ENCODE data around the gene SCIN. TPM values are rescaled to one million over a fixed set of nuclear protein-coding genes. Genes with fewer than 3 reads are reported as not detected.
"Not testable (repeated sequence)": the region's sequence is repeated elsewhere in the genome, so short reads cannot be mapped to it uniquely, and the experiment has no call there.

Gene SCIN
- total RNA-seq, 3 donors from 2014 or later (not counting 1 experiment from before 2014, with no cell fraction given) = 0.08 TPM; not detected in 2

GRCh38 chr7:12552876-12553275, 17.6 kb upstream of the SCIN start:
- H3K27ac Mint-ChIP-seq = no peak overlapping the region
- no peak for TF ChIP-seq CTCF (IDR thresholded peaks at IDR 0.05)
- ATAC-seq (no peak), DNase-seq (no peak)
- H3K4me3 Mint-ChIP-seq = no peak overlapping the region
- Histone ChIP-seq H3K4me1 (ENCODE audit: control insufficient read depth, insufficient read depth, low read length) (no peaks in the 10 kb centered on the region), H3K27me3 (ENCODE audit: control insufficient read depth, insufficient read depth, low read length) (no peaks in the 10 kb centered on the region), H3K36me3 (ENCODE audit: control insufficient read depth, insufficient read depth, low read length) (no peaks in the 10 kb centered on the region), H3K4me3 (ENCODE audit: low read length) (no peak overlapping the region), H3K27ac (ENCODE audit: low read length) (no peak overlapping the region), H3K9me3 (ENCODE audit: control insufficient read depth, insufficient read depth, low read length) (peaks cover 2% of the 10 kb centered on the region)
- no peaks in the 10 kb centered on the region for H3K27me3 Mint-ChIP-seq (ENCODE audit: low read depth in 2 of 2)
- intact Hi-C loops (cut with micrococcal nuclease) = no loop called here
- H3K36me3 Mint-ChIP-seq = peaks cover 7% of the 10 kb centered on the region
- WGBS (ENCODE audit: insufficient coverage) = 57% methylated on average over 1 of the region's 1 CpG
- H3K9me3 Mint-ChIP-seq = peaks cover 3 to 4% of the 10 kb centered on the region in 2 donors
- no peaks in the 10 kb centered on the region for H3K4me1 Mint-ChIP-seq

GRCh38 chr7:12553416-12553815, 17.1 kb upstream of the SCIN start:
- Histone ChIP-seq H3K4me1 (ENCODE audit: control insufficient read depth, insufficient read depth, low read length) (no peaks in the 10 kb centered on the region), H3K27ac (ENCODE audit: low read length) (no peak overlapping the region), H3K27me3 (ENCODE audit: control insufficient read depth, insufficient read depth, low read length) (no peaks in the 10 kb centered on the region), H3K36me3 (ENCODE audit: control insufficient read depth, insufficient read depth, low read length) (no peaks in the 10 kb centered on the region), H3K4me3 (ENCODE audit: low read length) (no peak overlapping the region), H3K9me3 (ENCODE audit: control insufficient read depth, insufficient read depth, low read length) (peaks cover 2% of the 10 kb centered on the region)
- ATAC-seq = no peak
- intact Hi-C loops (cut with micrococcal nuclease) = no loop called here
- peaks cover 3 to 4% of the 10 kb centered on the region in 2 donors for H3K9me3 Mint-ChIP-seq
- TF ChIP-seq CTCF (IDR thresholded peaks at IDR 0.05) = no peak
- DNase-seq = no peak
- no peaks in the 10 kb centered on the region for H3K27me3 Mint-ChIP-seq (ENCODE audit: low read depth in 2 of 2)
- H3K27ac Mint-ChIP-seq = no peak overlapping the region
- no peak overlapping the region for H3K4me3 Mint-ChIP-seq
- H3K4me1 Mint-ChIP-seq = no peaks in the 10 kb centered on the region
- peaks cover 7% of the 10 kb centered on the region for H3K36me3 Mint-ChIP-seq

- Mint-ChIP-seq H3K27ac (no peak overlapping the region), H3K9me3 (peaks cover 3 to 4% of the 10 kb centered on the region in 2 donors), H3K4me1 (no peaks in the 10 kb centered on the region), H3K4me3 (no peak overlapping the region), H3K36me3 (peaks cover 7% of the 10 kb centered on the region), H3K27me3 (ENCODE audit: low read depth in 2 of 2) (no peaks in the 10 kb centered on the region)
- Histone ChIP-seq H3K27me3 (ENCODE audit: control insufficient read depth, insufficient read depth, low read length) (no peaks in the 10 kb centered on the region), H3K9me3 (ENCODE audit: control insufficient read depth, insufficient read depth, low read length) (peaks cover 2% of the 10 kb centered on the region), H3K4me1 (ENCODE audit: control insufficient read depth, insufficient read depth, low read length) (no peaks in the 10 kb centered on the region), H3K4me3 (ENCODE audit: low read length) (no peak overlapping the region), H3K36me3 (ENCODE audit: control insufficient read depth, insufficient read depth, low read length) (no peaks in the 10 kb centered on the region), H3K27ac (ENCODE audit: low read length) (no peak overlapping the region)
- no peak for ATAC-seq
- TF ChIP-seq CTCF (IDR thresholded peaks at IDR 0.05) = no peak
- intact Hi-C loops (cut with micrococcal nuclease) = no loop called here
- DNase-seq = no peak
- WGBS (ENCODE audit: insufficient coverage) = no CpG with 5 or more reads among the region's 2 CpGs
Observed at GRCh38 chr7:12554351-12554750, 16.2 kb upstream of the SCIN start.

GRCh38 chr7:12554872-12555271, 15.6 kb upstream of the SCIN start:
- Histone ChIP-seq H3K9me3 (ENCODE audit: control insufficient read depth, insufficient read depth, low read length) (peaks cover 2% of the 10 kb centered on the region), H3K27me3 (ENCODE audit: control insufficient read depth, insufficient read depth, low read length) (no peaks in the 10 kb centered on the region), H3K4me1 (ENCODE audit: control insufficient read depth, insufficient read depth, low read length) (no peaks in the 10 kb centered on the region), H3K36me3 (ENCODE audit: control insufficient read depth, insufficient read depth, low read length) (no peaks in the 10 kb centered on the region), H3K4me3 (ENCODE audit: low read length) (no peak overlapping the region), H3K27ac (ENCODE audit: low read length) (no peak overlapping the region)
- H3K36me3 Mint-ChIP-seq = peaks cover 7% of the 10 kb centered on the region
- no peak for TF ChIP-seq CTCF (IDR thresholded peaks at IDR 0.05)
- no peak overlapping the region for H3K27ac Mint-ChIP-seq
- no peak overlapping the region for H3K4me3 Mint-ChIP-seq
- no peaks in the 10 kb centered on the region for H3K4me1 Mint-ChIP-seq
- DNase-seq = no peak
- ATAC-seq = no peak
- intact Hi-C loops (cut with micrococcal nuclease) = no loop called here
- H3K9me3 Mint-ChIP-seq = peaks cover 3 to 4% of the 10 kb centered on the region in 2 donors
- no peaks in the 10 kb centered on the region for H3K27me3 Mint-ChIP-seq (ENCODE audit: low read depth in 2 of 2)
- 68% methylated on average over 4 of the region's 6 CpGs for WGBS (ENCODE audit: insufficient coverage)

GRCh38 chr7:12555695-12556094, 14.8 kb upstream of the SCIN start:
- 84% methylated on average over 4 of the region's 6 CpGs for WGBS (ENCODE audit: insufficient coverage)
- H3K4me1 Mint-ChIP-seq; H3K27me3 ChIP-seq (ENCODE audit: control insufficient read depth, insufficient read depth, low read length); intact Hi-C loops (cut with micrococcal nuclease); H3K36me3 Mint-ChIP-seq; H3K4me1 ChIP-seq (ENCODE audit: control insufficient read depth, insufficient read depth, low read length); ATAC-seq; H3K27ac ChIP-seq (ENCODE audit: low read length); H3K9me3 ChIP-seq (ENCODE audit: control insufficient read depth, insufficient read depth, low read length); H3K27ac Mint-ChIP-seq; H3K9me3 Mint-ChIP-seq; H3K36me3 ChIP-seq (ENCODE audit: control insufficient read depth, insufficient read depth, low read length); H3K27me3 Mint-ChIP-seq (ENCODE audit: low read depth in 2 of 2); DNase-seq; H3K4me3 ChIP-seq (ENCODE audit: low read length); H3K4me3 Mint-ChIP-seq: not testable (repeated sequence)
